ENCODE results near the gene LIG1.
A peak's percentile ranks its signal among the peaks of the same experiment; 100 is the strongest.
"Not testable (repeated sequence)": the region's sequence is repeated elsewhere in the genome, so short reads cannot be mapped to it uniquely, and the experiment has no call there.

LIG1 gene

GRCh38 chr19:48110350-48110966 is 59.7 kb downstream of the LIG1 start, which contains the start of gene PLA2G4C:
TSS of gene PLA2G4C (minus strand) at chr19:48110817. CDS start at chr19:48106529, 4,288 bp downstream.
- H3K27ac ChIP-seq (ENCODE audit: low read depth, low read length), result peak within 1 kb of the TSS; percentile 89
- H3K4me3 ChIP-seq (ENCODE audit: low read depth in 1 of 2, low read length in 2 of 2), result peak within 1 kb of the TSS; percentile 69 to 72
- no peaks in the 10 kb centered on the region for H3K9me3 ChIP-seq (ENCODE audit: control insufficient read depth in 1 of 2, low read length in 2 of 2)
- peak within 1 kb of the TSS; percentile 71 to 78 for H3K9ac ChIP-seq (ENCODE audit: low read depth in 1 of 2, low read length in 2 of 2)
- H3K27me3 ChIP-seq (ENCODE audit: control insufficient read depth in 1 of 2, insufficient read depth in 2 of 2, low read length in 2 of 2), result no peaks in the 10 kb centered on the region
- H3K4me1 ChIP-seq (ENCODE audit: control insufficient read depth in 1 of 2, insufficient read depth in 2 of 2, low read length in 2 of 2), result peaks cover 0 to 4% of the 10 kb centered on the region in 2 donors
- no peaks in the 10 kb centered on the region for H3K36me3 ChIP-seq (ENCODE audit: control insufficient read depth in 1 of 2, insufficient read depth in 2 of 2, low read length in 2 of 2)

- H3K4me1 ChIP-seq (ENCODE audit: control insufficient read depth in 1 of 2, insufficient read depth in 2 of 2, low read length in 2 of 2), result peaks cover 0 to 4% of the 10 kb centered on the region in 2 donors
- no peaks in the 10 kb centered on the region for H3K36me3 ChIP-seq (ENCODE audit: control insufficient read depth in 1 of 2, insufficient read depth in 2 of 2, low read length in 2 of 2)
- H3K27me3 ChIP-seq (ENCODE audit: control insufficient read depth in 1 of 2, insufficient read depth in 2 of 2, low read length in 2 of 2), result no peaks in the 10 kb centered on the region
- H3K9me3 ChIP-seq (ENCODE audit: control insufficient read depth in 1 of 2, low read length in 2 of 2), result no peaks in the 10 kb centered on the region
- H3K4me3 ChIP-seq (ENCODE audit: low read depth in 1 of 2, low read length in 2 of 2), result no peak overlapping the region
- no peak overlapping the region for H3K9ac ChIP-seq (ENCODE audit: low read depth in 1 of 2, low read length in 2 of 2)
- H3K27ac ChIP-seq (ENCODE audit: low read depth, low read length), result no peak overlapping the region
These were observed 61.0 kb downstream of the LIG1 start for GRCh38 chr19:48108997-48109782.

- H3K9ac ChIP-seq (ENCODE audit: low read depth in 1 of 2, low read length in 2 of 2), result no peak overlapping the region
These were observed 66.2 kb downstream of the LIG1 start for GRCh38 chr19:48103922-48104321.

GRCh38 chr19:48102870-48103751 is 67.0 kb downstream of the LIG1 start:
- H3K27ac ChIP-seq (ENCODE audit: low read depth, low read length), result no peak overlapping the region
- no peaks in the 10 kb centered on the region for H3K4me1 ChIP-seq (ENCODE audit: control insufficient read depth in 1 of 2, insufficient read depth in 2 of 2, low read length in 2 of 2)
- no peaks in the 10 kb centered on the region for H3K9me3 ChIP-seq (ENCODE audit: control insufficient read depth in 1 of 2, low read length in 2 of 2)
- H3K36me3 ChIP-seq (ENCODE audit: control insufficient read depth in 1 of 2, insufficient read depth in 2 of 2, low read length in 2 of 2), result no peaks in the 10 kb centered on the region
- H3K27me3 ChIP-seq (ENCODE audit: control insufficient read depth in 1 of 2, insufficient read depth in 2 of 2, low read length in 2 of 2), result no peaks in the 10 kb centered on the region
- no peak overlapping the region for H3K9ac ChIP-seq (ENCODE audit: low read depth in 1 of 2, low read length in 2 of 2)
- no peak overlapping the region for H3K4me3 ChIP-seq (ENCODE audit: low read depth in 1 of 2, low read length in 2 of 2)

More at GRCh38 chr19:48103922-48104321, 66.2 kb downstream of the LIG1 start:
- Histone ChIP-seq H3K27me3 (ENCODE audit: control insufficient read depth in 1 of 2, insufficient read depth in 2 of 2, low read length in 2 of 2) (no peaks in the 10 kb centered on the region), H3K27ac (ENCODE audit: low read depth, low read length) (no peak overlapping the region), H3K36me3 (ENCODE audit: control insufficient read depth in 1 of 2, insufficient read depth in 2 of 2, low read length in 2 of 2) (no peaks in the 10 kb centered on the region), H3K4me3 (ENCODE audit: low read depth in 1 of 2, low read length in 2 of 2) (no peak overlapping the region), H3K9me3 (ENCODE audit: control insufficient read depth in 1 of 2, low read length in 2 of 2) (no peaks in the 10 kb centered on the region), H3K4me1 (ENCODE audit: control insufficient read depth in 1 of 2, insufficient read depth in 2 of 2, low read length in 2 of 2) (no peaks in the 10 kb centered on the region)

GRCh38 chr19:48095612-48096175 is 74.5 kb downstream of the LIG1 start:
- Histone ChIP-seq H3K36me3 (ENCODE audit: control insufficient read depth in 1 of 2, insufficient read depth in 2 of 2, low read length in 2 of 2) (peaks cover 0 to 4% of the 10 kb centered on the region in 2 donors), H3K27ac (ENCODE audit: low read depth, low read length) (no peak overlapping the region), H3K27me3 (ENCODE audit: control insufficient read depth in 1 of 2, insufficient read depth in 2 of 2, low read length in 2 of 2) (no peaks in the 10 kb centered on the region), H3K9ac (ENCODE audit: low read depth in 1 of 2, low read length in 2 of 2) (no peak overlapping the region), H3K4me1 (ENCODE audit: control insufficient read depth in 1 of 2, insufficient read depth in 2 of 2, low read length in 2 of 2) (no peaks in the 10 kb centered on the region), H3K4me3 (ENCODE audit: low read depth in 1 of 2, low read length in 2 of 2) (no peak overlapping the region), H3K9me3 (ENCODE audit: control insufficient read depth in 1 of 2, low read length in 2 of 2) (peaks cover 0 to 4% of the 10 kb centered on the region in 2 donors)

- Histone ChIP-seq H3K4me3 (ENCODE audit: low read depth in 1 of 2, low read length in 2 of 2) (no peak overlapping the region), H3K9me3 (ENCODE audit: control insufficient read depth in 1 of 2, low read length in 2 of 2) (peaks cover 0 to 4% of the 10 kb centered on the region in 2 donors), H3K4me1 (ENCODE audit: control insufficient read depth in 1 of 2, insufficient read depth in 2 of 2, low read length in 2 of 2) (peaks cover 0 to 4% of the 10 kb centered on the region in 2 donors), H3K27ac (ENCODE audit: low read depth, low read length) (no peak overlapping the region), H3K27me3 (ENCODE audit: control insufficient read depth in 1 of 2, insufficient read depth in 2 of 2, low read length in 2 of 2) (no peaks in the 10 kb centered on the region), H3K9ac (ENCODE audit: low read depth in 1 of 2, low read length in 2 of 2) (no peak overlapping the region), H3K36me3 (ENCODE audit: control insufficient read depth in 1 of 2, insufficient read depth in 2 of 2, low read length in 2 of 2) (peaks cover 0 to 4% of the 10 kb centered on the region in 2 donors)
These were observed 75.3 kb downstream of the LIG1 start for GRCh38 chr19:48094855-48095203.

GRCh38 chr19:48094129-48094854 is 75.9 kb downstream of the LIG1 start:
- Histone ChIP-seq H3K36me3 (ENCODE audit: control insufficient read depth in 1 of 2, insufficient read depth in 2 of 2, low read length in 2 of 2) (peaks cover 0 to 4% of the 10 kb centered on the region in 2 donors), H3K27ac (ENCODE audit: low read depth, low read length) (no peak overlapping the region), H3K9me3 (ENCODE audit: control insufficient read depth in 1 of 2, low read length in 2 of 2) (peaks cover 0 to 4% of the 10 kb centered on the region in 2 donors), H3K4me3 (ENCODE audit: low read depth in 1 of 2, low read length in 2 of 2) (no peak overlapping the region), H3K4me1 (ENCODE audit: control insufficient read depth in 1 of 2, insufficient read depth in 2 of 2, low read length in 2 of 2) (peaks cover 0 to 6% of the 10 kb centered on the region in 2 donors), H3K9ac (ENCODE audit: low read depth in 1 of 2, low read length in 2 of 2) (no peak overlapping the region), H3K27me3 (ENCODE audit: control insufficient read depth in 1 of 2, insufficient read depth in 2 of 2, low read length in 2 of 2) (no peaks in the 10 kb centered on the region)

- not testable (repeated sequence) for H3K4me1 ChIP-seq (ENCODE audit: control insufficient read depth in 1 of 2, insufficient read depth in 2 of 2, low read length in 2 of 2); H3K27ac ChIP-seq (ENCODE audit: low read depth, low read length); H3K4me3 ChIP-seq (ENCODE audit: low read depth in 1 of 2, low read length in 2 of 2); H3K27me3 ChIP-seq (ENCODE audit: control insufficient read depth in 1 of 2, insufficient read depth in 2 of 2, low read length in 2 of 2); H3K9me3 ChIP-seq (ENCODE audit: control insufficient read depth in 1 of 2, low read length in 2 of 2); H3K36me3 ChIP-seq (ENCODE audit: control insufficient read depth in 1 of 2, insufficient read depth in 2 of 2, low read length in 2 of 2); H3K9ac ChIP-seq (ENCODE audit: low read depth in 1 of 2, low read length in 2 of 2)
These were observed 78.9 kb downstream of the LIG1 start for GRCh38 chr19:48091111-48091718.

- Histone ChIP-seq H3K27me3 (ENCODE audit: control insufficient read depth in 1 of 2, insufficient read depth in 2 of 2, low read length in 2 of 2) (no peaks in the 10 kb centered on the region), H3K36me3 (ENCODE audit: control insufficient read depth in 1 of 2, insufficient read depth in 2 of 2, low read length in 2 of 2) (no peaks in the 10 kb centered on the region), H3K9me3 (ENCODE audit: control insufficient read depth in 1 of 2, low read length in 2 of 2) (peaks cover 0 to 4% of the 10 kb centered on the region in 2 donors), H3K9ac (ENCODE audit: low read depth in 1 of 2, low read length in 2 of 2) (no peak overlapping the region), H3K27ac (ENCODE audit: low read depth, low read length) (no peak overlapping the region), H3K4me1 (ENCODE audit: control insufficient read depth in 1 of 2, insufficient read depth in 2 of 2, low read length in 2 of 2) (peaks cover 0 to 6% of the 10 kb centered on the region in 2 donors), H3K4me3 (ENCODE audit: low read depth in 1 of 2, low read length in 2 of 2) (no peak overlapping the region)
These were observed 79.8 kb downstream of the LIG1 start for GRCh38 chr19:48090281-48090802.

Data from duodenal mucosa (tissue), 2 donors.